Activated naive CD4-positive, alpha-beta T cell treated with anti-CD3 and anti-CD28 coated beads for 36 hours (primary cell): ENCODE results near the gene SUGT1. TPM values are rescaled to one million over a fixed set of nuclear protein-coding genes. Genes with fewer than 3 reads are reported as not detected.
"Not testable (repeated sequence)": the region's sequence is repeated elsewhere in the genome, so short reads cannot be mapped to it uniquely, and the experiment has no call there.

Experiments used
- CTCF ChIA-PET: fragments of 350-600 bp; sonication (Branson Sonifier 250); formaldehyde crosslinking; loops from one replicate; lab custom pipeline; 2021; ENCODE audit warnings: antibody characterized with exemption; lab: Charles Lee
- DNase-seq: peaks from one replicate; pipeline ENCODE4 v3.0.0-alpha.2; 2020
- H3K27ac Mint-ChIP-seq: one replicate; pipeline ENCODE4 v1.8.0; 2021; ENCODE audit warnings: mild to moderate bottlenecking, mixed read lengths
- H3K27me3 Mint-ChIP-seq: one replicate; pipeline ENCODE4 v1.8.0; 2021; ENCODE audit warnings: low read depth, mixed read lengths
- H3K36me3 Mint-ChIP-seq: one replicate; pipeline ENCODE4 v1.8.0; 2021; ENCODE audit warnings: low read depth, mixed read lengths
- H3K4me1 Mint-ChIP-seq: one replicate; pipeline ENCODE4 v1.8.0; 2021; ENCODE audit warnings: low read depth, mixed read lengths
- H3K4me3 Mint-ChIP-seq: one replicate; pipeline ENCODE4 v1.8.0; 2021; ENCODE audit warnings: mild to moderate bottlenecking, moderate library complexity, mixed read lengths
- H3K9me3 Mint-ChIP-seq: one replicate; pipeline ENCODE4 v1.8.0; 2021; ENCODE audit warnings: mixed read lengths
- intact Hi-C: fragments of 100-400 bp; cut with micrococcal nuclease; formaldehyde crosslinking; loops from one replicate; pipeline ENCODE4 v1.15.1; 2023
- total RNA-seq, 2 experiments: library from RNA; stranded (reverse); gene quantifications; one replicate each; pipeline ENCODE4 v1.2.3, GENCODE V29; 2021

SUGT1 gene
- total RNA-seq, result 10 to 100 TPM; 42.7 to 44.1 TPM

- Mint-ChIP-seq H3K4me1 (peaks cover 14% of the 10 kb centered on the region), H3K9me3 (no peaks in the 10 kb centered on the region), H3K27me3 (no peaks in the 10 kb centered on the region), H3K4me3 (no peak within 1 kb of the TSS), H3K36me3 (peaks cover 14% of the 10 kb centered on the region), H3K27ac (no peak within 1 kb of the TSS)
- intact Hi-C loops, result loop anchor here (1.0 to 5.0 kb wide), 9 partner anchors 35 to 1199 kb away; partner anchors contain the start of genes ALG11, ATP7B, CKAP2 and INTS6
- peak; percentile 95 for DNase-seq
- CTCF ChIA-PET, result interaction anchor here (0.7 to 2.5 kb wide), 9 partner anchors 8 to 201 kb away, joined by 3 to 15 read pairs (median 3); no protein-coding TSS in a partner anchor
Observed at GRCh38 chr13:52652196-52652979, at the start of gene SUGT1. Gene SUGT1 (plus strand): TSS chr13:52652836. CDS start chr13:52652921, 85 bp downstream.

GRCh38 chr13:52603316-52603715 lies 49.3 kb upstream of the SUGT1 start:
- intact Hi-C loops, result loop anchor here (10.0 kb wide), 1 partner anchor 551 kb away; no protein-coding TSS in a partner anchor
- H3K4me1 Mint-ChIP-seq, CTCF ChIA-PET, H3K9me3 Mint-ChIP-seq, H3K36me3 Mint-ChIP-seq, H3K4me3 Mint-ChIP-seq, H3K27ac Mint-ChIP-seq, DNase-seq: not testable (repeated sequence)
- H3K27me3 Mint-ChIP-seq, result peaks cover 20% of the 10 kb centered on the region

- not testable (repeated sequence) for H3K27me3 Mint-ChIP-seq, H3K36me3 Mint-ChIP-seq, H3K4me1 Mint-ChIP-seq, DNase-seq, H3K4me3 Mint-ChIP-seq, H3K27ac Mint-ChIP-seq, H3K9me3 Mint-ChIP-seq
- intact Hi-C loops, result loop anchor here (10.0 kb wide), 1 partner anchor 549 kb away; no protein-coding TSS in a partner anchor
- CTCF ChIA-PET, result interaction anchor here (1.3 kb wide), 1 partner anchor 362 kb away, joined by 3 read pairs; no protein-coding TSS in a partner anchor
Observed at GRCh38 chr13:52606126-52606525, 46.5 kb upstream of the SUGT1 start.

GRCh38 chr13:52606795-52607194 lies 45.8 kb upstream of the SUGT1 start:
- H3K36me3 Mint-ChIP-seq, H3K4me3 Mint-ChIP-seq, CTCF ChIA-PET, H3K27me3 Mint-ChIP-seq, H3K9me3 Mint-ChIP-seq, DNase-seq, H3K27ac Mint-ChIP-seq, H3K4me1 Mint-ChIP-seq: not testable (repeated sequence)
- intact Hi-C loops, result loop anchor here (10.0 kb wide), 1 partner anchor 548 kb away; no protein-coding TSS in a partner anchor

GRCh38 chr13:52608184-52608583 lies 44.5 kb upstream of the SUGT1 start:
- H3K27me3 Mint-ChIP-seq, H3K4me1 Mint-ChIP-seq, H3K27ac Mint-ChIP-seq, H3K36me3 Mint-ChIP-seq, DNase-seq, H3K9me3 Mint-ChIP-seq, H3K4me3 Mint-ChIP-seq: not testable (repeated sequence)
- intact Hi-C loops, result loop anchor here (10.0 kb wide), 1 partner anchor 547 kb away; no protein-coding TSS in a partner anchor
- CTCF ChIA-PET, result interaction anchor here (0.6 to 1.0 kb wide), 2 partner anchors 81 to 360 kb away, joined by 3 read pairs; no protein-coding TSS in a partner anchor

- DNase-seq, result peak; percentile 18
- not testable (repeated sequence) for H3K36me3 Mint-ChIP-seq, H3K27me3 Mint-ChIP-seq, H3K4me3 Mint-ChIP-seq, H3K9me3 Mint-ChIP-seq, H3K27ac Mint-ChIP-seq, H3K4me1 Mint-ChIP-seq
- intact Hi-C loops, result loop anchor here (1.0 to 10.0 kb wide), 2 partner anchors 200 to 546 kb away; no protein-coding TSS in a partner anchor
- CTCF ChIA-PET, result interaction anchor here (0.6 to 1.2 kb wide), 3 partner anchors 17 to 200 kb away, joined by 3 to 7 read pairs (median 6); no protein-coding TSS in a partner anchor
Observed at GRCh38 chr13:52609013-52609606, 43.5 kb upstream of the SUGT1 start.

GRCh38 chr13:52610158-52610557 lies 42.5 kb upstream of the SUGT1 start:
- H3K27me3 Mint-ChIP-seq, DNase-seq, H3K36me3 Mint-ChIP-seq, intact Hi-C loops, H3K4me1 Mint-ChIP-seq, H3K9me3 Mint-ChIP-seq, H3K4me3 Mint-ChIP-seq, H3K27ac Mint-ChIP-seq: not testable (repeated sequence)
- CTCF ChIA-PET, result interaction anchor here (1.4 kb wide), 1 partner anchor 199 kb away, joined by 4 read pairs; no protein-coding TSS in a partner anchor

GRCh38 chr13:52615134-52615801 lies 37.4 kb upstream of the SUGT1 start:
- Mint-ChIP-seq H3K36me3 (no peaks in the 10 kb centered on the region), H3K9me3 (no peaks in the 10 kb centered on the region), H3K27ac (no peak overlapping the region), H3K4me3 (no peak overlapping the region), H3K27me3 (no peaks in the 10 kb centered on the region), H3K4me1 (peaks cover 19% of the 10 kb centered on the region)
- no peak for DNase-seq
- CTCF ChIA-PET, result interaction anchor here (1.2 to 2.8 kb wide), 2 partner anchors 37 to 231 kb away, joined by 3 to 15 read pairs; partner anchors contain the start of gene SUGT1
- intact Hi-C loops, result loop anchor here (5.0 kb wide), 2 partner anchors 232 to 423 kb away; partner anchors contain the start of gene PCDH8

GRCh38 chr13:52615812-52616211 lies 36.8 kb upstream of the SUGT1 start:
- peak; percentile 24 for DNase-seq
- peak overlapping the region; percentile 100 for H3K4me3 Mint-ChIP-seq

GRCh38 chr13:52617070-52618060 lies 35.3 kb upstream of the SUGT1 start:
- H3K27me3 Mint-ChIP-seq, result no peaks in the 10 kb centered on the region
- H3K9me3 Mint-ChIP-seq, result no peaks in the 10 kb centered on the region
- peak overlapping the region; percentile 93 for H3K27ac Mint-ChIP-seq
- DNase-seq, result peak; percentile 90
- intact Hi-C loops, result loop anchor here (1.0 to 5.0 kb wide), 7 partner anchors 18 to 605 kb away; partner anchors contain the start of genes ALG11, CKAP2, PCDH8 and SUGT1
- no peaks in the 10 kb centered on the region for H3K36me3 Mint-ChIP-seq
- H3K4me1 Mint-ChIP-seq, result peaks cover 27% of the 10 kb centered on the region
- CTCF ChIA-PET, result interaction anchor here (0.6 to 2.8 kb wide), 6 partner anchors 9 to 169 kb away, joined by 3 to 15 read pairs (median 3); partner anchors contain the start of genes SUGT1 and VPS36
- peak overlapping the region; percentile 100 for H3K4me3 Mint-ChIP-seq

More at GRCh38 chr13:52615812-52616211, 36.8 kb upstream of the SUGT1 start:
- H3K4me1 Mint-ChIP-seq, result peaks cover 22% of the 10 kb centered on the region
- intact Hi-C loops, result loop anchor here (2.0 to 5.0 kb wide), 3 partner anchors 79 to 424 kb away; partner anchors contain the start of gene PCDH8
- no peaks in the 10 kb centered on the region for H3K36me3 Mint-ChIP-seq
- CTCF ChIA-PET, result interaction anchor here (0.8 to 2.8 kb wide), 3 partner anchors 37 to 572 kb away, joined by 3 to 15 read pairs (median 4); partner anchors contain the start of gene SUGT1
- no peaks in the 10 kb centered on the region for H3K9me3 Mint-ChIP-seq
- peak overlapping the region; percentile 37 for H3K27ac Mint-ChIP-seq
- H3K27me3 Mint-ChIP-seq, result no peaks in the 10 kb centered on the region
